Measurements from ENCODE around the gene MATN3. TPM values are rescaled to one million over a fixed set of nuclear protein-coding genes. Genes with fewer than 3 reads are reported as not detected.

The MATN3 gene
- total RNA-seq, 1 experiment from 2014 or later: 13.5 TPM

DNA sequence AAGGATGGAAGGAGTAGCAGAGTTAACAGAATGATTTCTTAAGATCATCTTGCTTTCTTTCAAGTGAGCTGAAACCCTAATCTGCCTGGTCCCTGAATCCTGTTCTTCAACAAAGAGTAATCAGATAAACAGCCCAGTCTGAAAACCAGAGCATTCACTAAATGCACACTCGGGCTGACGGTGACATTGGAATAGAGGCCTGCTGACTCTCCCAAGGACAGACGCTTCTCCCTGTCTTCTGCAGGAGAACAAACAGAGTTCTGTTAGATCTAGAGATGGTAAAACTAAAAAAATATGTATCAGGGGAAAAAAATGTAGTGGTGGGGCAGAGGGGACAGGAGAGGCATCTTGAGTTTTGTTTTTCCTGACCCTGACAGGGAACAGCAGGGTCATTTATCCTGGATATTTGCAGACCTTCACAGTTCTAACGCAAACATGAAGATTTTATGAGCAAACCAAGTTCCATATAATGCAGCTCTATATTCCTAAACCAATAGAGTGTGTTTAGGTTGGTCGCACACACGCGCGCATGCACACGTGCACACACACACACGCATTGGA lies 7.3 kb downstream of the MATN3 start:
- no peak overlapping the region for H4K8ac ChIP-seq (replicated peaks; ENCODE audit: insufficient read length, low read depth, low read length)
- no peaks in the 10 kb centered on the region for H3K79me1 ChIP-seq (ENCODE audit: insufficient read depth, low read depth, low read length, poor library complexity, severe bottlenecking)
- H3K27me3 ChIP-seq (ENCODE audit: insufficient read depth, low read length): no peaks in the 10 kb centered on the region
- no peak overlapping the region for H3K4me2 ChIP-seq (ENCODE audit: insufficient read depth, insufficient read length, low read length)
- DNase-seq: no peak
- Mint-ChIP-seq H3K4me3 (no peak overlapping the region), H3K4me1 (no peaks in the 10 kb centered on the region), H3K27me3 (ENCODE audit: low read depth) (no peaks in the 10 kb centered on the region), H3K9me3 (no peaks in the 10 kb centered on the region), H3K27ac (no peak overlapping the region), H3K36me3 (ENCODE audit: insufficient read depth in 1 of 3, low read depth in 3 of 3) (0 out of 7 replicates have a peak, but pooled peaks cover 0 to under 1% (median 0%) of the 10 kb centered on the region in 3 experiments)
- no peak overlapping the region for H3K56ac ChIP-seq (ENCODE audit: insufficient read length, low read depth, low read length)
- H4K5ac ChIP-seq (ENCODE audit: insufficient read length, low read depth, low read length): no peak overlapping the region
- H2BK5ac ChIP-seq (ENCODE audit: insufficient read length, low read length): no peak overlapping the region
- no peak overlapping the region for H2AK5ac ChIP-seq (ENCODE audit: insufficient read length, low read length)
- no peaks in the 10 kb centered on the region for H3K79me2 ChIP-seq (ENCODE audit: insufficient read depth, low read length)
- H2BK20ac ChIP-seq (ENCODE audit: low read depth, low read length, poor library complexity, severe bottlenecking): no peak overlapping the region
- no CpG with 5 or more reads among the region's 10 CpGs for WGBS (ENCODE audit: extremely low coverage, insufficient read length, low lambda C conversion rate)
- no peak overlapping the region for H2AFZ ChIP-seq (ENCODE audit: low read length)
- TF ChIP-seq CTCF (conservative IDR thresholded peaks at IDR 0.05): no peak
- H3K4ac ChIP-seq (ENCODE audit: low read depth, low read length): no peak overlapping the region
- H3K9me3 ChIP-seq (ENCODE audit: control insufficient read depth, low read depth, low read length): no peaks in the 10 kb centered on the region
- H3K4me1 ChIP-seq (ENCODE audit: insufficient read depth, low read length): no peaks in the 10 kb centered on the region
- H3K18ac ChIP-seq (ENCODE audit: insufficient read length, low read depth, low read length): no peak overlapping the region
- H3K14ac ChIP-seq (ENCODE audit: insufficient read depth, low read length): no peak overlapping the region
- no peak overlapping the region for H2BK120ac ChIP-seq (ENCODE audit: low read depth, low read length, poor library complexity, severe bottlenecking)
- H3T11ph ChIP-seq (ENCODE audit: low read length): no peak overlapping the region
- no peaks in the 10 kb centered on the region for H4K20me1 ChIP-seq (ENCODE audit: control insufficient read depth, insufficient read depth, insufficient read length)
- H3K27ac ChIP-seq (ENCODE audit: insufficient read length, low read depth, low read length): no peak overlapping the region
- no peak overlapping the region for H3K23ac ChIP-seq (ENCODE audit: insufficient read length, low read depth, low read length)
- no peak overlapping the region for H4K91ac ChIP-seq (ENCODE audit: insufficient read length, low read depth, low read length)
- H2BK12ac ChIP-seq (ENCODE audit: insufficient read length, low read depth, low read length): no peak overlapping the region
- H3K23me2 ChIP-seq (ENCODE audit: insufficient read length, low read depth, low read length, poor library complexity, severe bottlenecking): no peaks in the 10 kb centered on the region
- no peak overlapping the region for H3K9ac ChIP-seq (ENCODE audit: extremely low read depth, insufficient read length, low read length)
- H2BK15ac ChIP-seq (ENCODE audit: low read depth, low read length): no peak overlapping the region

Data from H9 (cell line).